MM.1S (cell line): ENCODE measurements around the gene FKBP15.

Experiments used
- CTCF ChIP-seq: fragments of 300-600 bp; sonication (generic); IDR thresholded peaks from 2 replicates; pipeline ENCODE4 v1.5.1; 2016; ENCODE audit warnings: antibody characterized with exemption, low read length, mixed read lengths
- EZH2 ChIP-seq: fragments of 300-600 bp; sonication (generic); optimal IDR thresholded peaks from 2 replicates; pipeline ENCODE3; 2017; ENCODE audit warnings: low read depth, mild to moderate bottlenecking, antibody characterized with exemption, low read length, mixed read lengths
- EZH2phosphoT487 ChIP-seq: fragments of 300-600 bp; sonication (generic); IDR thresholded peaks from 2 replicates; pipeline ENCODE4 v1.6.1; 2018; ENCODE audit warnings: antibody characterized with exemption, low read length

DNA sequence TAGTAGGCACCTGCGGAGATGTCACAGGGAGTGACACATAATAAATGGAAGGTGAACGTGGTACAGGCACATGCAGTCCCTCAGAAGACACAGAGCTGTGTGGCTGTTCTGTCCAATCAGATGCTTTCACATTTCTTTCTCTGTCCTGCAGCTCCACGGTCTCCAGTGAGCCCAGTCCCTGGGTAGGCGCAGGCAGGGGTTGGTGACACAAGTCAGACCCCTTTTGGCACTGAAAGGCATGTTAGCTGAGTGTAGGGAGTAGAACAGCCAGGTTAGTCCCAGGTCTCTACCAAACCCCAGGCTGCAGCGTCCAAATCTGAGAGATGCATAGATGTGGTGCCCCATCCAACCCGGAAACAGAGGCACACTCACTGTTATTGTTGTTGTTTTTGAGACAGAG, 67.5 kb downstream of the FKBP15 start:
- TF ChIP-seq CTCF (no peak), EZH2phosphoT487 (no peak), EZH2 (no peak)
